NOMO-1 treated with dmso at 0.1 percent for 144 hours (cell line): ENCODE results near the gene WNT8A.

Experiments
- DNase-seq: peaks from one replicate; lab custom pipeline; 2025; ENCODE audit not compliant: unreplicated experiment; lab: John Stamatoyannopoulos, UW

The WNT8A gene

DNA sequence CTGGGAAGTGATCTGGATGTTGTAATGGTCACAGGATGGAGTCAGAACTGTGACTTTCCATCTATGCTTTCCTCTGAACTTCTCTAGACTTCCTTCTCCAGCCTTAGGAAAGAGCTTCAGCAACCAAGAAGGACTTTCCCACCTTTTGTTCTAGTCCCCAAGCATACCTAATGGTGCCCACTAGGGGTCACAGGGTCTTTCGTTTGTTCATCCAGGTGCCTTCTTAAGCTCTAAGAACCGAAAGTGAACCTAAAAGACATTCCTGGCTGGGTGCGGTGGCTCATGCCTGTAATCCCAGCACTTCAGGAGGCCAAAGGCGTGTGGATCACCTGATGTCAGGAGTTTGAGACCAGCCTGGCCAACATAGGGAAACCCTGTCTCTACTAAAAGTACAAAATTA, 1.8 kb upstream of the WNT8A start:
- no peak for DNase-seq

DNA sequence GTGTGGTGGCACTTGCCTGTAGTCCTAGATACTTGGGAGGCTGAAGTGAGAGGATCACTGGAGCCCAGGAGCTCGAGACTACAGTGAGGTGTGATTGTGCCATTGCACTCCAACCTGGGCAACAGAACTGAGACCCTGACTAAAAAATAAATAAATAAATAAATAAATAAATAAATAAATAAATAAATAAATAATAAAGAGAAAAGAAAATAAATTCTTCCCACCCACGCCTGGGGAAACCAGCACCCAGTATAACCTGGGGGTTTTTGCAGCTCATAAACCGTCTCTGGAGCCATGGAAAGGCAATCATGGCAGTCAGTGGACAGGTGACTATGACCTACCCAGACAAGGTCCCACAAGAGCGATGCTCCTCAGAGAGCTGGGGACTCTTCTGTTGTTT, 7.9 kb downstream of the WNT8A start:
- DNase-seq: no peak

DNA sequence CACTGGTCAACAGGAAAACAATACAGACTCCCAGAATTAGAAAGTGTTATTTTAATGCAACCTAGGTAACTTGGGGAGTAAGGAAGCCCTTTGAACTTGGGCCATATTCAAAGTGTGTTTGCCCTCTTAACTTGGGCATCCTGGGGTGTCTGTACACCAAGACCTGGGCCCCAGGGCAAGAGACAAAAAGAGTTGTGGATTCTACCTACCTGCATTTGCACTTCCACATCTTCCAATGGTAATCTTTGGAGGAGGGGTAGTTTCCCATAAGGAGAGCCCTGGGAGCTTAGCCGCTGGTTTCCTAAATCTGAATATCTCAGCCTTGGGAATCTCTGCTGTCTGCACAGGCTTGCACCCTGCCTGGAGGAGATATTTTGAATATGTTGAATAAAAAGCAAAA, 8.5 kb downstream of the WNT8A start:
- no peak for DNase-seq

DNA sequence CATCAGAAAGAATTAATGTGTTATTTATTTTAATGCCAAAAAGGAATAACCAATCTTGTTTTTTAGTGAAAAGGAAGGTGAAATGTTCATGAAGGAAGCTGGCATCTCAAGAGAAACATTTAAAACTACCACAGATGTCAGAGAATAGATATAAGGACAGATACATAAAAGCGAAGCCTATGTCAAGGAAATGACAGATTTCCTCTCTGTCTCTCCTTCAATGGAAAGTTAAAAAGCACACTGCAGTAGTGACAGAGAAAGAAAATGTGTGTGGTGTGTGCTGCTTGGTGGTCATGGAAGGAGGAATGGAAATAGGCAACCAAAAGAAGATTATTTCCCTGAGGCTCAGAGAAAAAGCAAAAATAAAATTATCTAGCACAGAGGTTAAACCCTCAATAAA, 9.2 kb downstream of the WNT8A start:
- no peak for DNase-seq

DNA sequence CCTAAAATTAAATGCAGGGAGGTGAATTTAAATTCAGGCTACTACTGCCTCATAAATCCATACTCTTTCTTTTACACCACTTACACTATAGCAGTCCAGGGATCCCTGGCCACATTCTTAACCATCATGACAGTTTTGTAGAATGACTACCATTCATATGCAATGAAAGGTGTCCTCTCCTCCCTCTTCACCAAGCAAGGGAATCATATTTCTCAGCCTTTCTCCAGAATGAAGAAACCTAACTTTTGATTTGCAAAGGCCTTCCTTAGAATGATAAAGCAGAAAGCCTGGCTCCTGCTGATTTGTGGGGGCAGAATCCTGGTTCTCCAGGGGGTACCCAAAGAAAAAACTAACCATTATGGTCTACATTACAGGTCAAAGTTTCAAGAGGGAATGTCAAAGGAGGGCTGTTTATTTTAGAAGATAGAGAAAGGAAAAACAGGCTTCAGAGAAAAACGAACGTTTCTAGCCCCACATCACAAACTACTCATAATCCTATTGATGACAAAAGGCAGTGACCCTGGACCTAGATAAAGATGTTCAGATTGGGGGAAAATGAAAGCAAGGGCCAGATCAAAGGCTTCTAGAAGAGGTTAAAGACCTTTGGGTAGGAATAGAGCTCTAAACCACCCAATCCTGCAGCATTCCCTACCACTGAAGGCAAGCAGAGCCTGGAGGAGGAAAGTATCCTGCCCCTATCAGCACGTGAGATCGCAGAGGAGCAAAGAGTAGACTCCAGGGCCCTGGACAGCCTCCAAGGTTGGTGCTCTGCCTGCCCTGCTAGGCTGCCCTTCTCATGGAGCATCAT, 11.5 kb downstream of the WNT8A start:
- no peak for DNase-seq

DNA sequence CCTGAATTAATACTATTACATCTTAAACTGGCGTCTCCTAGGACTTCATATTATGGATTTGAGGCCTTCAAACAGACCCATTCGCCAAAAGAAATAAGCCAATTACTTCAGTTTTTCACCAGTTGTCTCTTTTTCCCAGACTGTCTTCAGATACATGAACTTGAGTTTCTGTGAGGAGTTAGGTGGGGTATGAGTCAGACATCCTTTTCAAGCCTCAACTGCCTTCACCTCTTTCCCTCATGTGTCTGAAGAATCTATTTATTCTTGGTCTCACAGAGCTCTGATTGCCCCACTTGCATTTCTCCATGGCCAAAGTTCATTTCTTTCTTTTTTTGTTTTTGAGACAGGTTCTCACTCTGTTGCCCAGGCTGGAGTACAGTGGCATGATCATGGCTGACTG, 12.5 kb downstream of the WNT8A start:
- no peak for DNase-seq

DNA sequence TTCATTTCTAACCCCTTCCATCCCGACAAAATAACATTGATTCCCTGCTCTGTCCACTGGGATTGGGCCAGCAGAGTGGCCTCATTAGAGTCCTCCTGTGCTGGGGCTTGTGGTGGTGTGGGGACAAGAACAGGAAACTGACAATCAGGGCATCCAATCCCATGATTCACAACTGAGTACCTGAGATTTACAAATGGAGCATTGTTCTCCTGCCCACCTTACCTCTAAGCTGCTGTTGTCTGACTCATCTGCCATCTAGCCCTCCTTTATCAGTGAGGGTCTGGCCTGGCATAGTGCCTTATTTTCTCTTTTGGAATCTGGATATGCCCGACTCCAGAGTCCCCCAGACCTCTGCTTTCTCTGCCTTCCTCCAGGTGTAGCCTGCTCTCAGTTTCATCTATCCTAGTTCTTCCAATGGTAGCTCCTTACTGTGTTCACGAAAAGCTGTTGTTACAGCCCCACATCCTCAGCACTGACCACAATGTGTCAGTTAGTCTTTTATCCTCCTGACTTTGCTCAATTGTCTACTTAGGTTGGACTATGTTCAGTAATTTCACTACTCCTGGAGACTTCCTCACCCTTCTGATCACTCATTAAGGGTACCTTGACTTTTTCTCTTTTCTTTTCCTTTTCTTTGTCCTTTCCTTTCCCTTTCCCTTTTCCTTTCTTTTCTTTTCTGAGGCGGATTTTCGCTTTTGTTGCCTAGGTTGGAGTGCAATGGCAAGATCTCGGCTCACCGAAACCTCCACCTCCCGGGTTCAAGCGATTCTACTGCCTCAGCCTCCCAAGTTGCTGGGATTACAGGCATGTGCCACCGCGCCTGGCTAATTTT, 13.4 kb downstream of the WNT8A start:
- no peak for DNase-seq

DNA sequence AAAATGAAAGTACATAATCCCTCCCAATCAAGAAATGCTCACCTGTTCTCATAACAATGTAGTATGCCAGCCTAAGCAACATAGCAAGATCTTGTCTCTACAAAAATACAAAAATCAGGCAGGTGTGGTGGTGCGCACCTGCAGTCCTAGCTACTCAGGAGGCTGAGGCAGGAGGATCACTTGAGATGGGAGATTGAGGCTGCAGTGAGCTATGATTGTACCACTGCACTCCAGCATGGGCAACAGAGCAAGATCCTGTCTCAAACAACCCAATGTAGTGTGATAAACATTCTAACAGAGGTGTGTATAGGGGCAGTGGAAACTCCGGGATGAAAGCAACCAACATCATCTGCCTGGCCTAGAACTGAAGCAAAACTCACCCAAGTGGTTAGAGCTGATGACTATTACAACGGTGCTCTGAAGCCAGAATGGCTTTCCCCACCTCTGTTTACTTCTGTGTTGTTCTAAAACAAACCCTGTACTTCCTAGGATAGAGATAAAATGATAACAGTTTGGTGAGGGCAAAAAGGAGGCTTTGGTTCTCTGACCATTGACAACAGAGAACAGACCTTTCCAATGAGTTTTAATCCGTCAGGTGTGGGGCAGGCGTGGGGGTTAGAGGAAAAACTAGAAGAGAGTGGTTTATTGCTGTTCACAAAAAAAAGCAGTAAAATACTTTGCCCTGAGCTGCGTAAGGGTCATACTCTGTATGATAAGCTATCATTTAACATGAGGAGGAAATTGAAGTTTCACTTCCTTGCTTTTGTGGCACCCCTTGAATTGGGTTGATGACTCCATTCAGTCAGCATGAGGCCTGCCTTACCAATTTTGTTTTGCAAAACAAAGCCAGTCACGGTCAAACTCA, 18.9 kb downstream of the WNT8A start:
- DNase-seq: peak; percentile 73

DNA sequence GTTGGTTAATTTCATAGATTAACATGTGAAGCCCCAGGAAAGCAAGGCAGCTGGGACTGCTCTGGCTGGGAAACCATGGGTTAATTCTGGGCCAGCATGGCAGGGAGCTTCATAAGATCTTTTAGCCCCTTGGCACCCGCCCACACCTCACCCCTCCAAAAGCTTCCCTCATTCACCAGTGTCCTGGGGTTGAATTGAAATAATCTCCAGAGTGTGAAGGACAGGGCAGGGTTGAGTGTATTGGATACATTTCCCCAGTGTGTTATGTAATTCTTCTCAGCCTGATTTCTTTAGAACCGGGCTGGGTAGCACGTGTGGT, 19.4 kb downstream of the WNT8A start:
- no peak for DNase-seq

DNA sequence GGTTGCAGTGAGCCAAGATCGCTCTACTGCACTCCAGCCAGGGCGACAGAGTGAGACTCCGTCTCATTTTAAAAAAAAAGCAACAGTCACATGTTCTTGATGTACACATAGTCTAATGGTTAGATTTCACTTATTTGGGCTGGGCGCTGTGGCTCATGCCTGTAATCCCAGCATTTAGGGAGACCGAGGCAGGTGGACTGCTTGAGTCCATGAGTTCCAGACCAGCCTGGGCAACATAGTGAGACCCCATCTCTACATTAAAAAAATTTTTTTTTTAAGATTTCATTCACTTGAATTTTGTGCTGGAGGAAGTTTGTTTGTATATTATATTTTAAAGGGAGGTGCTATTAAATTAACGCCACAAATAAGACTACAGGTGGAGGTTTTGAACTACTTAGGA, 21.9 kb downstream of the WNT8A start:
- no peak for DNase-seq

DNA sequence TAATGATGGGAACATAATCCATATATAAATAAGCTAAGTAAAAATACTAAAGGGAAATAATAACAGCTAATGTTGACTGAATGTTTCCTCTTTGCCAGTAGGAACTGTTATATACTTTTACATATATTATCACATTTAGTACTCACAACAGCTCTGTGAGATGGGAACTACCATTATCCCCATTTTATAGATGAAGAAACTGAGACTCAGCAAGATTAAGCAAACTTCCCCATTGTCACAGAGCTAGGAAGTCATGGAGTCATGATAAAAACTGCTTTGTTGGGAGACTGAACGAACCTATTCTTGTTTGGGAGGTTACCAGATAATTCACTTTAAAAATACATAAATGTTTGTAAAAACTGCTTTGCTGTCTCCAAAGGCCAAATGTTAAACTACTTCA, 23.4 kb downstream of the WNT8A start:
- DNase-seq: no peak

DNA sequence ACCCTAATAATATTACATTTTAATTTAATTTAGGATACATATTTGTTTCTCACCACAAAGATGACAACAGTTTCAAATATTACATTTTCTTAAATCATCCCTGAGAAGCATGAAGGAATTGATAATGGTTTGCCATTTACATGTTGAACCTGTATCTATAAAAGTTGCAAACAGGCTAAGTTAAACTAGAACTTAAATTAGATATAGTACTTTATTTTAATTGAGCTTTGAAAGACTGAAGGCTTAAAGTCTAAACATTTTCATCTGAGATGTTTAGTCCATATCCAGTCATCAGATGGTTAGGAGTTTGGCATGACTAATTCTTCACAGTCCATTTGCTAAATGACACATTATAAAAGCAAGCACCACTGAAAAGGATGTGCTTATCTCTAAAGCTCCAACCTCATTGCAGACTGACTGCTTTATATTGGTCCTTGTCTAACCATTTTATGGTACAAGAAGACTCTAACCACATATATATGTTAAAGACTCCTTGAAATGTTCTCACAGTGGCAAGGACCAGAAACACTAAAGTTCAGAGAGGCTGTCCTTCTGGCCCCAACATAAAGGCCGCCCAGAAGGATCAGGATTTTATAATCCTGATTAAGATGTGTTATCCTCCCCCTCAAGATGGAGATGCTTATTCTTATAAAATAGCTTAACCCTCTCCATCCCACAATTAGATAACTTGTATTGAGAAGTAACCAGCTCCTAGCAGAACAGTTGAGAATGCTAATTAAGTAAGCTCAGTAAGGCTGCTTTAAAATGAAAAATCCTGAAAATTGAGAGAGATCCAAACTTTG, 25.8 kb downstream of the WNT8A start:
- DNase-seq: no peak

DNA sequence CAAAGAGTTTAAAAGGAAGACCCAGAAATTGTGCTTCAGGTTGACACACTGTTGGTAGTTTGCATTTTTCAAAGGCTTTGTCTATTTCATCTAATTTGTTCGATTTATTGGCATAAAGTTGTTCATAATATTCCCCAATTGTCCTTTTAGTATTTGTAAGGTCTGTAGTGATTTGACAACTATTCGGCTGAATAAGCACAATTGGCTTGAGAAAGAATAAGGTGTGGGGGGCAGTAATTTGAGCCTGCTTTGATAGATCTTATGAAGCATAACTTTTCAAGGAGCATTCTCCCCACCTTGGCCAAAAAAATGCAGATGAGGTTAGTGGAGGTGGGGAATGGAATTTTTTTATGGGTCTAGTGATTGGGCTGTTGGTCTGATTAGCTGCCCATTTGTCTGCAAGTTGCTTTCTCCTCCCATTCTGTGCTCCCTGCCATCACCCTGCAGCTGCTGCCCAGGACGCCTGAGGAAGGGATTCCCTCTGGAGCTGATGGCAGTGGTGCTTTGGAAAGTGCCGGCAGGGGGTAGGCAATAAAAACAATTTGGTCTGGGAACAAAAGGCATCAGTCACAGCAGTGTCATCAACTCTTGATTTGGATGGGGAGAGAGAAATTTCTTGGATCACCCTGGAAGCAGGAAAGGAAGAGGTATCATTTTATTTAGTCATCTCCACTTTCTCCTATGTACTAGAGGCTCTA, 26.6 kb downstream of the WNT8A start:
- DNase-seq: no peak

DNA sequence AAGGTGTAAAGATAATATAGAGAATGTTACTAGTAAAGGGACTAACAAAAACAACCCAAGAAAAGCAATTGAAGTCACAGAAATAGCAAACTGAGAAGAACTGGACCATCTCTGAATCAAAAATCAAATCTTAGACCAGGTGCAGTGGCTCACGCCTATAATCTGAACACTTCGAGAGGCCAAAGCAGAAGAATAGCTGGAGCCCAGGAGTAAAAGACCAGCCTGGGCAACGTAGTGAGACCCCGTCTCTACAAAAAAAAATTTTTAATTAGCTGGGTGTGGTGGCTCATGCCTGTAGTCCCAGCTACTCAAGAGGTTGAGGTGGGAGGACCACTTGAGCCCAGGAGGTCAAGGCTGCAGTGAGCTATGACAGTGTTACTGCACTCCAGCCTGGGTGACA, 27.3 kb downstream of the WNT8A start:
- DNase-seq: no peak

DNA sequence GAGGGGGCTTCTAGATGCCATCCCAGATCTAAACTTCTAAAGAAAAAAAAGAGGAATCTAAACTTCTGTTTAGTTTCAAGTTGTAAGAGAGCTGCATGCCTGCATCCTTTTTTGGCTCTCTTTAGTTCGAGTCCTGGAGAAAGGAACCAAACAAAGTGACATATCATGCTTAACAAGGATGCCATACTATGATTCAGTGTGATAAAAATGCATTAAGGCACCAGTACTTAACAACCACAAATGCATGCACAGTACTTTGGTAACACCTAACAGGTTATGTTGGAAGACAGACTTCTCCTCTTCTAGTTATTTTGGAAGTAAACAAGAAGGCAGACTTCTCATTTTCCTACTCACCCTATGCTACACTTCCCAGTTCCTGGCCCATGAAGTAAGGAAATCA, 28.1 kb downstream of the WNT8A start:
- DNase-seq: no peak

DNA sequence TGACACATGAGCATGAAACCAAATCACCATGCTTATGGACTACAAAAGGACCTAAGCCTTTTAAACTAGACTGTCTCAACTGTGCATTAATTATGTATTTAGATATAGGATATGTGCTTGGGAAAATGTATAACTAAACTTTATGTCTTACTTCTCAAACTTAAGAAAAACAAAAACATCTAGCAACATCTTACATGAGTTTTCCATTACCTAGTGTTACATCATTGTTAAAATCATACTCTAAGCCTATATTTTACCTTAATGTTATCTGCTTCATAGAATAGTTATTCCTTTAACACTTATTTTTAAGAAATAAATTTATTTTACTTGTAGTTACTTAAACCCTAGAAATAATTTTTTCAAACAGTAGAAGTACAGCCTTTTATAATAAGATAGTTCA, 31.4 kb downstream of the WNT8A start:
- DNase-seq: no peak

DNA sequence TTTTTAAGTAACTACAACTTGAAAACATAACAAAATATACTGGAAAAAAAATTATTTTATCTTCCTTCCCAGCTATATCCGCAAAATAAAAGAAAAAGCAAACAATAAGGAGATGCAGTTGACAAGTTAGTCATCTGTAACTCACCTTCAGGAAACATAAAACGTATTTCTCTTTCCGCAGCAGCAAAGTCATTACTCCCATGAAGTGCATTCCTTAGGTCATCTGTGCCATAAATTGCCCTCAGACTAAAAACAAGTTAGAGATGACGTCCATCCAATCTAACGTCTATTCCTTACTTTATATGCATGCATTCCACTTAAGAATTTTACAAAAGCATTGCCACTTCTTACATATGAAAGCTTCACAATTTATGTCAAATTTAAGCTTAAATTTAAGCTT, 44.5 kb downstream of the WNT8A start:
- no peak for DNase-seq

DNA sequence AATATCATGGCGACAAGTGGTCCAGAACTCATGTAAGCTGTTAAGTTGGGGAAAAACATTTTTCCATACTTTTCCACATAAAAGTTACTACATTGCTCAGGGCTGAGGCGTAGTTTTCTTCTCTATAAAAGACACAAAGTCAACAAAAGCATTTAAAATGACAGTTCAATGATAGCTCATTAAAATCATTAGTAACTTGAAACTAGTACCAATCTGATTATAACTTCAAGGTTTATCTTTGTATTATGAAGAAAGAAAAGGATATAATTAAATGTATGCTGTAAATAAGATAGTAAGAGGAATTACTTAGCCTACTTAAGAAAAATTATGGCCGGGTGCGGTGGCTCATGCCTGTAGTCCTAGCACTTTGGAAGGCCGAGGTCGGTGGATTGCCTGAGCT, 45.5 kb downstream of the WNT8A start:
- no peak for DNase-seq

DNA sequence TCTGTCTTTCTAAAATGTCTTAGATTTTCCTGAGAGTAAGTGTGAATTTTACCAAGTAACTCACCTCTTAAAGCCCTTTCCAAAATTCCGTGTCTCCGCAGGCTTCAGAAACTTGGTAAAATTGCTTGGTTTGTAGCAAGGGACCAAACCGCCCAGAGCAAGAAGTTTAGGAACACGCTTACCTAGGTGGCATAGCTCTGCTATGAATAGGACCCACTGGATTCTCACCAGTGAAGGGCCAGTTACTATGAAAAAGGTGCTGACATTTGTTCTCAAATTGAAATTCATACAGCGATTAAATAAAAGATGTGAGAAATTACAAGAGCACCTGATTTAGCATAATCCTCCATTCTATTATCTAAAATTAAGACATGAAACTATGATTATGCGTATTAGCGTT, 48.7 kb downstream of the WNT8A start:
- no peak for DNase-seq
